ENCODE data around the gene TMEM184B.

Gene TMEM184B

DNA sequence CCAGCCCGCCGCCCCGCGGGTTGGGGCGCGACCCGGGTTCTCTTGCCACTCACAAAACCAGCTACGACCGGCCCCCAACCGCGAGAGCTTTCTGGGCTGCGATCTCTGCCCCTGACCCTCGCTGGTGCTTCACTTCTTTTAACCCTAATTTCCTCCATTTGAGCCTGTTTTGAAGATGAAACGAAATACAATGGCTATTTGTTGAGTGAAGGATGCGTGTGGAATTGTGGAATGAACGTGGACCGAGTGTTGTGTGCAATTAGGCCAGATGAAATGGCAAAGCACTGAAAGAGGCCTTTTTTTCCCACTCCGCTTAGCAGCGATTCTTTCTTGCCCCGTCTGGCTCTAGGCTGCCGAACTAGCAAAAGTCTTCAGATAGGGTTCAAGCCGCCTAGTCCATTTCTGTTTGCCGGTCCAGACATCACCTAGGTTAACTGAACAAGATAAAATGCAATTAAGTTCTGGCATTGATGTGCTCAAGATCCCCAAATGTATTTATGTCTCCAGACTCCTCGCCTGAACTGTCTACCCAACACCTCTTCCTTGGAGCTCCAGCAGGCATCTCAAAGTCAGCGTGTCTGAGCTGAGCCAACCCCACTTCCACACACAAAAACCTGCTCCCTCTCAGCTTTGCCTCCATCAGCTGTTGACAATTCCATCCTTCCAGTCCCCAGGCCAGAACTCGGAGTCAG, 471 bp upstream of the TMEM184B start:
- DNase-seq, result no peak

DNA sequence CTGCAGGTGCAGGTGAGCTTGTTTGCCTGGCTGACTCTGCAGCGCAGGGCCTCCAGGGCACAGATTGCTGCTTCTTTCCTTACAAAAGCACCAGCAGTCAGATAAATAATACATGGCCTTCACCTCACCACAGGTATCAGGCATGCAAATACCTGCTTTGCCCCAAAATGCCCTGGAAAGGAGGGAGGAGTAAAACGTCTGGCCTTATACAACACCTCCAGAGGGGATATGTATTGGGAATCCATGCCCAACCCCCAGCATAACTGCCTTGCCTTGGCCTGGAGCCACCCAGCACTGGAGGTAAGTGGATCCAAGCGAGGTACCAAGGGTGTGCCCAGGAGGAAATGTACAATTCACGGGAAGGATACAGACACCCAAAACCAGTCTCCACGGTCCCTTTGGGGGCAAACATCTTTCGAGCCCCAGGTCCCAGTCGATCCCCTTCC, 860 bp downstream of the TMEM184B start:
- DNase-seq, result no peak

DNA sequence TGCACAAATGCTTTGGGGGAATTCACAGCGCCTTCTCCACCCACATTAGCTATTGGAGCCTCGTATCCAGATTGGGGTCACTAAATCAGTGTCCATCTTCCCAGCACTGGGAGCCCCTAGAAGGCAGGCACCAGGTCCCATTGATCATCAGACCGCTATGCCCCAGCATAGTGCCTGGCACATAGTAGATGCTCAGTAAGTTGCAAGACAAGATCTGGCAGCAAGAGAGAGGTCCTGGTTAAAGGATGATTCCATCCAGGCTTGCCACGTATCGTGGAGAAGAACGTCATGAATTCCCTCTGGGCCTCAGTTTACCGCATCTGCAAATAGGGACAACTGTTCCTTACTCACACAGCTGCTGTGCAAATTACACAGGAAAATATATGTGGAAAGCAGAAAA, 1.7 kb downstream of the TMEM184B start:
- no peak for DNase-seq

DNA sequence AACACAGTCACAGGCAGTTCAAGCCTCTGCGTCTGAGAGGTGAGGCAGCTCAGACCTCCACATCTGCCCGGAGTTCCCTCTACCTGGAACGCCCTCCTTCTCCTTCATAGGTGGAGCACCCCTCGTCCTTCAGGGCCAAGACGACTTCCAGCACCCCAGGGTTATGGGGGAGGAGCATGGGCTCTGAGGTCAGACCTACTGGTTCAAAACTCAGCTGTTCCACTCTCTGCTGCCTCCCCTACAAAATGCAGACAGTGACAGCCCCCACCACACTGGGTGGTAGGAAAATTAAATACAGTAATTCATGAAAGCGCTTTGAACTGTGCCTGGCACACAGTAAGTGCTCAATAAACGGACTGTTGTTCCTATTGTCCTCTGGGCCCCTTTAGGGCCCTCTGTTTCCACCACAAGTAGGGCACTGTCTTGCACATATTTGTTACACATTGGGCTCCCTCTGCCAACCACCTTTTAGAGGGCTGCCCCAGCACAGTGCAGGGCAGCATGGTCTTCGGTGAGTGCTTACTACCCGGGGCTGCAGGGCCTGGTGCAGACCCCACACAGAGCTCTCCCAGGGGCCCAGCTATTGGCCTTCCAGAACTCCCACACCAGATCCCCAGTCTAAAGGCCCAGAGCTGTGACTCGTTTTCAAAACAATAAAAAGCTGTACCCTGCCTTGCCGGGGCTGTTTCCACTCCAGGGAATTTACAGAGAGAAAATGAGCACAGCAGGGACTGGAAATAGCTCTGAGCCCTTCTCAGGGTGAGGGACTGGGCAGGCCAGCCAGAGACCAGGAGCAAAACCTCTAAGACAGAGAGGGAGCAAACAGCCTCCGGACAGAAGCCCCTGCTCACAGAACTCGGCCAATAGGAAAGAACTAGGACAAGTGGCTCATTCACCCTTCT, 2.5 kb downstream of the TMEM184B start:
- no peak for DNase-seq

DNA sequence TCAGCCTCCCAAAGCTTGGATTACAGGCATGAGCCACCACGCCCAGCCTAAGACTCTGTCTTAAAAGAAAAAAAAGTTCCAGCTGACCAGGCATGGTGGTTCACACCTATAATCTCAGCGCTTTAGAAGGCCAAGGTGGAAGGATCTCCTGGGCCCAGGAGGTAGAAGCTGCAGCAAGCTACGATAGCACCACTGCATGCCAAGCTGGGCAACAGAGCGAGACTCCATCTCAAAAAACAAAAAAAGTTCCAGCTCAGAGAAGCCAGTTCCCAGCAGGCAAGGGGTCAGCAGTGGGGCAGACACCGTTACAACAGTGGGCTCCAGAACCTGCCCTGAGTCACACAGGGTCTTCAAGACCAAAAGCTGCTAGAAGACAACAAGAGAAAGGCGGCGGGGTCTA, 3.3 kb downstream of the TMEM184B start:
- no peak for DNase-seq

DNA sequence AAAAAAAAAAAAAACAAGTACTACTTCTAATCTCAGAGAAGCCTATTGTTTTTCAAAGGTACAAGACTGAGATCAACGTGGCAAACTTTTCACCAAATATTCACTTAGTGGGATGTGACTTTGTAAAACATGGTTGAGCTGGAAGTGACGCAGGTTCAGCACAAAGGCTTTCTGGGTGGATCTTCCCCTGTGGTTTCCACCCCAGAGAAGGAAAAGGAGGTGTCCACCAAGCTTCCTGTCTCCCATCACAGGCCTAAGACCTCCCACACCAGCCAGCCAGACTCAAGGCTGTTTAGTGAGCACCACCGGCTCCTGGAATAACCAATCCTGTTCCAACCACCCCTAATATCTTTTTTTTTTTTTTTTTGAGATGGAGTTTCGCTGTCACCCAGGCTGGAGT, 5.7 kb downstream of the TMEM184B start:
- peak; percentile 58 for DNase-seq

DNA sequence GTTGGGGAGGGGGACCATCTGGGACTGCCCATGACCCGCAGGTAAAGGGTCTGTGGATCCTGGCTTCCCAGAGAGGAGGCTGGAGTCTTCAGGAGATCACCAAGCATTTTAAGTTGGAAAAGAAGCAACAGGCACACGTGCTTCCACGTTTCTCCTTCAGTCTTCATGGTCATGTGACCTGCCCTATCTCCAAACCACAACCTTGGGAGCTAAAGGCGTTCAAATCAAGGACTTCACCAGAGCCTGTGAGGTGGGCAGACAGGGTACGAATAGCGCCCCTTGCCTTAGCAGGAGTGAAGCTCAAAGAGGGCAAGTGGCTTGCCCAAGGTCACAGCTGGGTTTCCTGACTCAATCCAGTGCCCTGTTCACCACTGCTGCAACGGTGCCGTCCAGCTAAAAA, 6.7 kb downstream of the TMEM184B start:
- no peak for DNase-seq

DNA sequence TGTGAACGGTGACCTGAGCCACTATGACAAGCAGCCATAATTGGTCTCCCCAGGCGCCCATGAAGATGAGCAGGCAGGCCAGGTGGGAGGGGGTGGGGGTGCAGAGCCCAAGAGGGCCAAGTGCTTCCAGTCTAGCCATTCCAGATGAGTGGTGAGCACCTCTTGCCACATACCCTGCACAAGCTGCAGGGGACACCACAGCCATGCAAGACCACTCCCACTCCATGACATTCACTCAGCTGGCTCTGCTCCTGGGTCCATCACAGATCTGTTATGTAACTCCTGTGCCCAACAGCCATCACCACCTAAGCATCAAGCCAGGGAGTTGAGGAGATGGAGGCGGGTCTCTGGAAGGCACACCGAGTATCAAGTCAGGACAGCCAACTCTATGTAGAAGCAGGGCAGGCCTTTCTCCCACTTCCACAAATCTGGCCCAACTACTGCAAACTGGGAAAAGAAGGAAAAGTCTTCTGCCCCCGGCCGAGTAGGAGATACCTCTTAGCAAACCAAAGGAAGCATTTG, 8.4 kb downstream of the TMEM184B start:
- no peak for DNase-seq

DNA sequence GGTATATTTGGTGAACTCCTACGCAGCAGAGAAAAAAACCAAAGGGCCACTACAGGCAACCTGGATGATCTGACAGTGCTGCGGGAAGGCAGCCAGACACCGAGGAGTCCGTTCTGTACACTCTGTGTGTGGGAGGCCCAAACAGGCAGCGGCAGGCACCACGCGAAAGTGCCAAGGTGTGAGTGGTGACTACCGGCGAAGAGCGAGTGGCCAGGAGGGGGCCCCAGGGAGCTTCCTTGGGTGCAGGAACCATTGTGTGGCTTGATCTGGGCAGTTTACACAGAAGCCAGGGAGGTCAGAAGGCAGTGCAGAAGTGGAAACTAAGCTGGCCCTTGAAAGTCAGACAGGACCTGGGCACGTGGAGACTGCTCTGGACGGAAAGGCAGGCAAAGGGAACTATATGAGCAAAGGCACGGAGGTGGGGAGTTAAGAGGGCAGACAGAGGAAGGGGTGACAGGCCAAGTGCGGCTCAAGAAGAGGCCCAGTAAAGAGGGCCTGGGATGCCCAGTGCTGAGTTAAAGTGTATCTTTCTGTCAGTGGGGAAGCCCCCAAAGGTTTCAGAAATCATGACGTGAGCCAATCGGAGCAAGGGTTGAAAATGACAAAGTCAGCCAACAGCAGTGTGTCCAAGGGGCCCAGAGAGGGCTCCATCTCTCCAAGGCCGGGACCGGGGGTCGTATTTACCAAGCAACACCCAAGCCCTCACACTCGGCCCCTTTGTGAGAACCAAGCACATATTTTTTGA, 10.6 kb downstream of the TMEM184B start:
- peak; percentile 25 for DNase-seq

DNA sequence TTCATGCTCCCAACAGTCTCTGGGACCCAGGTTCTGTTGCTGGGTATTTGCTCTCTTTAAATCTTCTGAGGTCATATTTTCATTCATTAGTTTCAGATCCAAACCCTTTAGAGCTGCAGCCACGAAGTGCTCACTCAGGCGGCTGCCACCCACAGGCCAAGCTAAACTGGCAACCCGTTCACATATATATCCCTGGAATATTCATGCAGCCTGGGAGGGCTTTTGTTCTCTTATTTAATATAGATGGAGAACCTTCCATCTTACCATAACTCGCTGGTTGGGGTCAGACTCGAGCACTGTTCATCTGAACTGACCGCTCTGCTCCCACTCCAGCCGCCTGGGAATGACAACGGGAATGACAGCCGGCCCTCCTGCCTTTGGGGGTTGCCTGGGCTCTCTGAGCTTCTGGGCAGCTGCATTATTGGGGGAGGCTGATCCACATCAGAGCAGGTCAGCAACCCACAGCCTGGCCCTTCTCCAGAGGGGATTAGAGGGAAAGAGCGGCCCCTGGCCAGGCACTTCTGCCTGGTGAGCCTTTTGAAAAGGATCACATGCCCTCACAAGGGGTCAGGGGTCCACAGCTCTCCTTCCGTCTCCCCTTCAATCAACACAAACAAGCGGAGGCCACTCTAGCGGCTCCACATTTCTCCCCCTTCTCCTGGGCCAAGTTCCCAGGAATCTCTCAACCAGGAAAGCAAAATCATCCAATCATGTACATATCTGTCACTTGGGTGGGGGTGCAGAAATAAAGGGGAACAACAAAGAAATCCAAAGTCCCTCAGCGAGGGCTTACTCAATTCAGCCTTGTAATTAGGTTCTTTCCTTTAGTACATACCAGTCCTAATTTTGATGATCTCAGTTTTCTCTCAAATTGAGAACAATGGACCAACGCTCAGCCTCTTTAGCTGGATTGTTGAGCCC, 11.8 kb downstream of the TMEM184B start:
- no peak for DNase-seq

DNA sequence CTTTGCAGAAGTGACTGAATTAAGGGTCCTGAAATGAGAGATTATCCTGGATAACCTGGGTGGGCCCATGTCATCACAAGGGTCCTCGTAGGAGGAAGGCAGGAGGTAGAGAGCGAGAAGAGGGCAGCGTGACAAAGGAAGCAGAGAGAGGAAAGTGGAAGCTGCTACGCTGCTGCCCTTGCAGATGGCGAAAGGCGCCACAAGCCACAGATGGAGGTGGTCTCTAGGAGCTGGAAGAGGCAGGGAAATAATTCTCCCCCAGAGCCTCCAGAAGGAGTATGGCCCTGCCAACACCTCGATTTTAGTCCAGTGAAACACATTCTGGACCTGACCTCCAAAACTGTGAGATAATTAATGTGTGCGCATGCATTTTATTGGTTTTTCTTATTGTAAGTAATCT, 13.4 kb downstream of the TMEM184B start:
- DNase-seq, result no peak

DNA sequence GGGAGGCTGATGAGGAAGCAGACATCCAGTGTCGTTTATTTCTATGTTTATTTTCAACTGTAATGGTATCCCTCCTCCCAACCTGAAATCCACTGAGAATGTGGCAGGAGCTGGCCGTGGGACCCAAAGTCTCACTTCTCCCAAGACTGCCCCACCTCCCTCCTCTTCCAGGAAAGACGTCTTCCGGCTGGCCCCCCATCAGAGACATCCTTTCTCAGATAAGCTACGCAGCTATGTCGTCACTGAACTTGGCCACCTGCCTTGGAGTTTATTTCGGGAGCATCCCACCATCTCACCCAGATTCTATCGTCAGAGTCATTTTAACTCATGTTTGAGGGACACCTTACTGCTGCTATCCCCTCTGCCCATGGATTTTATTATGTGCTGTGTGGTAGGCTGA, 13.9 kb downstream of the TMEM184B start:
- no peak for DNase-seq

DNA sequence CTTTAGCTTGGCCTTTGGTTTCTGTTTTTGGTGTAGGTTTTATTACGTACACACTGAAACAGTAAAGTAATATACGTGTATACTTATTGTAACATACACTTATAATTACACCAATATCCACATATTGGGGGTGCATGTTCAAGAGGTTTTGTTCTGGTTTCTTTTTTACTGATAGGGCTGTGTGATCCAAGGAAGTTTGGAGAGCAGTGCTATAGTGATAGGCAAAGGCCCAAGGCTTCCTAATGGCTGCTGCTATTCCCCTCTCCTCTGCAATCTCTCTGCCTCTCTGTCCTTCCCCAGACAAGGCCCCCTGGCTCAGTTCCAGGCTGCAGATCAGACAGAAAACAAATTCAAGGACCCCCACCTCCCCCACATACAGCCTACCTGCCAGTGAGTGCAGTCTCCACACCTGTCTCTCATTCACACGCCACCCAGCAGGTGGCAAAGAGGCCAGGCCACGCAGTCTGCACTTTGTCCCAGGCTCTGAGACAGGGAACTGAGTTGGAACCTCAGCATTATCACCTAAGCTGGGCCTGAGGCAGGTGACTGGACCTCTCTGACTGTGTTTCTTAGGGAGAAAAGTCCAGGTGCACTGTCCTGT, 15.1 kb downstream of the TMEM184B start:
- DNase-seq, result no peak

DNA sequence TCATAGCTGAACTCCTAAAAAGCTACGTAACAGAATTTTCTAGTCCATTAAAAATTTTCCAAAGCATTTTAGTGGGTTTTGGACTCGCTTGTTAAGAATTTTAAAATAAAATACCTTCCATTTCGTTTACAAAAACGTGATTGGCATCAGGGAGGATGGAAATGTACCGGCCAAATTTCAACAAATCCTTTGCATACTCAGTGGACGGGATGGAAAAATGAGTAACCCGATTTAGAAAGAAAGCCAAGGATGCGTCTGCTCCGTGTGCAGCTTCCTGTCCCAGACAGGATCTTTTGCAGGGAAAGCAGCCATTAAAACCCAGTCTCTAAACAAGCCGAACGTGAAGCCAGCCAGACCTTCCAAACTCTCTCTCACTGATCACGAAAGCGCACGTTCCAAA, 15.6 kb downstream of the TMEM184B start:
- DNase-seq, result no peak

DNA sequence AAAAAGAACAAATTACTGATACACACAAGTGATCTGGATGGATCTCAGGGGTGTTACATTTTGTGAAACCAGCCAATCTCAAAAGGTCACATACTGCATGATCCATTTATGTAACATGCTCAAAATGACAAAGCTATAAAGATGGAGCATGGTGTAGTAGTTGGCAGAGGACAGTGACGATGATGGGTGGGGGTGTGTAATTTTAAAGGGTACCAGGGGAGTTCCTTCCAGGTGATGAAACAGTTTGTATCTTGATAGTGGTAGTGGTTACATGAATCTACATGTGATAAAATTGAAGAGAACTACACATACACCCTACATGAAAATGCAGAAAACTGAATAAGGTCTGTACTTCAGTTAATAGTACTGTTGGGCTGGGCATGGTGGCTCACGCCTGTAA, 17.1 kb downstream of the TMEM184B start:
- DNase-seq, result no peak

DNA sequence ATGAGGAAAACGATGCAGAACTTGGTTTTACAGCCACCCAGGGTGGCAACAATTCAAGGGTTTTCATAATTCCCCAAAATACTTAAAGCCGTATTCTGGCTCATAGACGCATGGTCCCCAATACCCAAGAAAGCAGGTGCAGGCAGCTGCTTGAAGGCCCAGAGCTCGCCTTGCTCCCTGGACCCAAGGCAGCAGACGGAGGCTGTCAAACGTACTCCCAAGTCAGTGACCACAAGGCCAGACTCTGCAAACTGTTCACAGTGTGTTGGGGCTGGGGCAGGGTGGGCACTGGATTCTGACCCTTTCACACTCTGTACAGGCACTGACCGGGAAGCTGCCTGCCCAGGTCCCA, 21.5 kb downstream of the TMEM184B start:
- no peak for DNase-seq

DNA sequence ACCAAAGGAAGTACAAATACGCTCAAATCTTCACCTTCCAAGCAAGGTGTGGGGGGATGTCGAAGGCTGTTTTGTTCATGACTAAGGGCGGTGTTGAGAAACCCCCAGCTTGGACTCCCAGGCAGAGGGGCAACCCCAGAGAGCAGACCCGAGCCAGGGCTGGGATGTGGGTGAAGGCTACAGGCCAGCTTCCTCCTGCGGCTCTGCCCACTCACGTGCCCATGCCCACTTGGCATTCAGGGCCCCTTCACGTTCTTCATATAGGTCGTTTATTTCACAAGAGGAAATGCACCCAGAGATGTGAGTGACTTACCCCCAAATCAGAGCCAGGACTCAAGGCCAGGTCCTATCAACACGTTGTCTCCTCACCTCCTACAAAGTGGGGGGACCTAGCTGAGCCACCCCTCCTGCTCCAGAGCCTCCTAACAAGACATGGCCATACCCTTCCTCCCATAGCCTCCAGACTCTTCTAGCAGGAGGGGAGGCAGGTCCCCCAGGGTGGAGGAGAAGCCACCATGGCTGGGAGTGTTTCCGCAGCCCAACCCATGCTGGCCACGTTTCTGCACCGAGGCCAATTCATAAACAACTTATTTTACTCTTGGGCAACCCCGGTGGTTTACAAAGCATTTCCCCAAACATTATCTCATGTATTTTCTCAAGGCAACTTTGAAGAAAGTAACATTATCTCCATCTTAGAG, 22.0 kb downstream of the TMEM184B start:
- DNase-seq, result no peak

DNA sequence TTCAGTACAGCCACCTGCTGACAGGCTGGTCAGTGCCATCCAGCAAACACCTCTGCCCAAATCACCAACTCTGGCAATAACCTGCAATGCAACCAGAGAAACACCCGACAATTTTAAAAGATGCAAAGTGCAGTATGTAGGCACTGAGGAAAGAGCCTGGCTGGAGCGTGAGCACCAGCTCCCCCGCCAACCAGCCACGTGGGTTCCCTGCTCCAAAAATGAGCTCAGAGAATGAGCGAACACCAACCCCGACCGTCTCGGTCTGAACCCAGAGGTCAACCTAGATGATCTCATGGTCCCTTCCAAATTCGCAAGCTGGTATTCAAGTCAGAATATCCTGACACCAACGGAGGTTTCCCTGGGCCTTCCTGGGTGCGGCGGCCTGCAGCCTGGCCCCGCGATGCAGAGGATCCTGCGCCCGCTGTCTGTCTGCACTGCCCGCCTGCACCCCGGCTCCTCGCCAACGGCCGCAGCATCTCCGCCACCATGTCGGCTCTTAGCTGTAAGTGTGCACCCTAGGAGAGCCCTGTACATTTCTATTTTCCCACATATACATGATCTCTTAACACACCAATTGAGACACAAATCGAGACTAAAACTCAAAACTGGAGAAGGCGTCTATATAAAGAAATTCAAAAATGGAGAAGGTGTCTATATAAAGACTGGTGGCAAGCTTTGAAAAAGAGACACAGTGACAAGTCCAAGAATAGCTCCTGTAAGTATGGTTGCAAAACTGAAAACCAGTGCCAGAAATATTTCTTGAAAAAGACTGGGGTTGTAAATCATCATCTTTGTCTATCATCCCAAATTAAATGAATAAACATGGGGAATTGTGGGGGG, 22.8 kb downstream of the TMEM184B start:
- DNase-seq, result no peak

DNA sequence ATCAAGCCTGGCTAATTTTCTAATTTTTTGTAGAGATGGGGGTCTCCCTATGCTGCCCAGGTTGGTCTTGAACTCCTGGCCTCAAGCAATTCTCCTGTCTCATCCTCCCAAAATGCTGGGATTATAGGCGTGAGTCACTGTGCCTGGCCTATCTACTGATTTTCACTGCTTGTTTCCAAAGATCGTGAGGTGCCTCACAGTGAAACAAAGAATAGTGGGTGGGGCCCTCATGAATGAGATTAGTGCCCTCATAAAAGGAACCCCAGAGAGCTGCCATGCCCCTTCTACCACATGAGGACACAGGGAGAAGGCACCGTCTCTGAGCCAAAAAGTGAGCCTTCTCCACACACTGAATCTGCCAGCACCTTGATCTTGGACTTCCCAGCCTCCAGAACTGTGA, 23.5 kb downstream of the TMEM184B start:
- no peak for DNase-seq

DNA sequence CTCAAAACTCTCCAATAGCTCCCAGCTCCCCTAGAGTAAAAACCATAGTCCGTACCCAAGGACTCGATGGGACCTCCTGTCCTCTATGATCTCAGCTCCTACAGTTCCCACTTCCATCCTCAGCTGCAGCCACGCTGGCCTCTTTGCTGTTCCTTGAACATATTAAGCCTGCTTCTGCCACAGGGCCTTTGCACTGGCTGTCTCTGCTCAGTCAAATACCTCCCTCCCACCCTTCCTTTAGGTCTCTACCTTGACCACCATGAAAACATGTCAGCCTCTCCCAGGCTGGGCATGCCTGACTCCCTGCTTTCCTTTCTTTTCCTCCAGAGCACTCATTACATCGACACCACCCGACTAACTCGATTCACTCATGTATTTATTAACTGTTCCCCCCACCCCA, 24.5 kb downstream of the TMEM184B start:
- no peak for DNase-seq
